GM18858 (cell line): ENCODE data around the gene HHAT.

Experiments
- ATAC-seq: cut with Tn5 transposase; IDR thresholded peaks from one replicate; pipeline ENCODE4 v1.9.1; 2021; ENCODE audit not compliant: unreplicated experiment

Gene HHAT

DNA sequence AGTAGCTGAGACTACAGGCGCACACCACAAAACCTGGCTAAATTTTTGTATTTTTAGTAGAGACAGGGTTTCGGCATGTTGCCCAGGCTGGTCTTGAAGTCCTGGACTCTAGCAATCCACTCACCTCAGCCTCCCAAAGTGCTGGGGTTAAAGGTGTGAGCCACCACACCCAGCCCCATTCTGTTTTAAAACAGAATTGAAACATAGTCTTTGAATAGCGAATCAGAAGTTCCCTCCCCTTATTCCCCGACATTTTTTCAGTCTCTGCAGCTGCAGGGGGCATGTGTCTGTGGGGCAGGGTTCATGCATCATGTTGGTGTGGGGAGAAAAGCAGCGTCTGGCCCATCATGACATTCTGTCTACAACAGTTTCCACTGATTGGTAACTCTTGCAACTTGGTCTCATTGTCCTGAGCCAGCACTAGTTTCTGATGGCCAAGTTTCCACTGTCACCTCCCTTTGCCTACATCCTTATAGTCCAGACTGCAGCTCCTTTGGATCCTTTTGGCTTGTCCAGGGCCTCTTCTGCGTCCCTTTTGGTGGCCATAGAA lies 15.6 kb upstream of the HHAT start:
- ATAC-seq: no peak

DNA sequence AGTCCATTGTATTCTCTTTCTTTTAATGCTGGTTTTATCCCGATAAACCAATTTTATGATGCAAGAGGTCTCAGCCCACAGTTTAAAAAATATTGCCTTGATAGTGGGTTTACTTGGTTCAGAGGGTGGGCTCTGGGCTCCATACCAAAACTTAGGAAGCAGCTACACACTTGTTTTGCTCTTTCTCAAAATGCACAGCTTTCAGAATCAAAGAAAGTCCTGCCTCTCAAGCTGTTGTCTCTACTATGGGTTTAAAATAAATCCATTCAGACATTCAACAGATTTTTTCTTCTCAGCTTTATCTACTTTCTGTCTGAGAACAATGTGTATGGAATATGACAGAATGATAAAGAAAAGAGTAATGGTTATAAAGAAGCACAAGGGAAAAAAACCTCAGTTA lies 14.8 kb upstream of the HHAT start:
- ATAC-seq: no peak

DNA sequence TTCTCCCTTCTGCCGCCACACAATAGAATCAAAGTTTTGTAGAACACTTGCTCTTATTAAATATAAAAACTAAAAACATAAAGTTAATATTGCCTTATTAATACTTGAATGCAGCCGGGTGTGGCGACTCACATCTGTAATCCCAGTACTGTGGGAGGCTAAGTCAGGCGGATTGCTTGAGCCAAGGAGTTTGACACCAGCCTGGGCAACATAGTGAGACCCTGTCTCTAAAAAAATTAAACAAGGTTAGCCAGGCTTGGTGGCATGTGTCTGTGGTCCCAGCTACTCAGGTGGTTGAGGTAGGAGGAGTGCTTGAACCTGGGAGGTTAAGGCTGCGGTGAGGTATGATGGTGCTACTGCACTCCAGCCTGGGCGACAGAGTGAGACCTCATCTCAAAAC lies 13.2 kb upstream of the HHAT start:
- ATAC-seq: no peak

DNA sequence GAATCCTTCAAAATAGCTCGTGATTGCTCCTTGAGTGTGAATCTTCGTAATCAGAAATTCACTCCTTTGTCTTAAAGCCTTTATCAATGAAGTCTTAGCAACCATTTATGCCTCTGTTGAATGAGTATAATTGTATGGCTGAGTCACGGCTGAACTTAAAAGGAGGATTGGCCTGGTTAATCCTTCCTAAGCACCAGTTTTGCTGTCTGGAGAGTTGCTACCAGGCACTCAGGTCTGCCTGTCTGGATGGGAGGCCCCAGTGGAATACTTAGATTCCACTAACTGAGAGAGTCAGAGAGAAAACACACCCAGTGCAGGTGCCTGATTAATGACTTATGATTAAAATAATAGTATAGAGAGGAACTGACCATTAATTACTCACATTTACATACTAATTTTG lies 7.6 kb upstream of the HHAT start:
- no peak for ATAC-seq

DNA sequence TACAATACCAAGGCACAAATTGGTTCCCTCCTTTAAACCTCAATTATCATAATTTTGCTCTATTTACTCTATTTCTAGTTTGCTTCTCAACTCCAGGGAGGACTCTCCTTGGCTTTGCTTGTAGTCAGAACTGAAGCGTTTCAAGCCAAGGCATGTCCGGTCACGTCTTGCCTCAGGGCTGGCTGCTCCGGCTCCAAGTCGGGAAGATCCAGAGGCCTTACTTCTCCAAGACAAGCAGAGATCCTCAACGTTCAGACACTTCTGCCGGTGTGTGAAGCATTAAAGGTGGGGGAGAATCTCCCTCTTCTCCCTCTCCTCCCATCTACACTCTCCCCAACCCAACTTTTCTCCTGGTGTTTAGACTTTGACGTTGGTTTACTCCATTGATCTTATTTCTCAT lies 7.2 kb upstream of the HHAT start:
- ATAC-seq: no peak

DNA sequence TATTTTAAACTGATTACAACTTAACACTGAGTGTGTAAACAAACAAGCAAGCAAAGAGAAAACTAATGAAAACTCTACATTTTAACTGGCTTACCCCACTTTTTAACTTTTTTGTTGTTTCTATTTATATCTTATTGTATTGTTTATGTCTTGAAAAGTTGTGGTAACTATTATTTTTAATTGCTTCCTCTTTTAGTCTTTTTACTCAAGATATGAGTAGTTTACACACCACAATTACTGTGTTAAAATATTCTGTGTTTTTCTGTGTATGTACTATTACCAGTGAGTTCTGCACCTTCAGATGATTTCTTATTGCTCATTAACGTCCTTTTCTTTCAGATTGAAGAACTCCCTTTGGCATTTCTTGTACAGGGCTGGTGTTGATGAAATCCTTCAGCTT lies 4.7 kb upstream of the HHAT start:
- no peak for ATAC-seq

DNA sequence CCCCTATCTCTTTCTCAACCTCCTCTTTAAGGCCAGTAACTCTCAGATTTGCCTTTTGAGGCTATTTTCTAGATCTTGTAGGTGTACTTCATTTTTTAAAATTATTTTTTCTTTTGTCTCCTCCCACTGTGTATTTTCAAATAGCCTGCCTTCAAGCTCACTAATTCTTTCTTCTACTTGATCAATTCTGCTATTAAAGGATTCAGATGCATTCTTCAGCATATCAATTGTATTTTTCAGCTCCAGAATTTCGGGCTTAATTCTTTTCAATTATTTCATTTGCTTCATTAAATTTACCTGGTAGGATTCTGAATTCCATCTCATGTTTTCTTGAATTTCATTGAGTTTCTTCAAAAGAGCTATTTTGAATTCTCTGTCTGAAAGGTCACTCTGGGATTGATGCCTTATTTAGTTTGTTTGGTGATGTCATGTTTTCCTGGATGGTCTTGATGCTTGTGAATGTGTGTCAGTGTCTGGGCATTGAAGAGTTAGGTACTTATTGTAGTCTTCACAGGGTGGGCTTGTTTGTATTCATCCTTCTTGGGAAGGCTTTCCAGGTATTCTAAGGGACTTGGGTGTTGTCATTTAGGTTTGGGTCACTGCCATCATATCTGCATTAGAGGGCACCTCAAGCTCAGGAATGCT lies 3.6 kb upstream of the HHAT start:
- ATAC-seq: no peak

DNA sequence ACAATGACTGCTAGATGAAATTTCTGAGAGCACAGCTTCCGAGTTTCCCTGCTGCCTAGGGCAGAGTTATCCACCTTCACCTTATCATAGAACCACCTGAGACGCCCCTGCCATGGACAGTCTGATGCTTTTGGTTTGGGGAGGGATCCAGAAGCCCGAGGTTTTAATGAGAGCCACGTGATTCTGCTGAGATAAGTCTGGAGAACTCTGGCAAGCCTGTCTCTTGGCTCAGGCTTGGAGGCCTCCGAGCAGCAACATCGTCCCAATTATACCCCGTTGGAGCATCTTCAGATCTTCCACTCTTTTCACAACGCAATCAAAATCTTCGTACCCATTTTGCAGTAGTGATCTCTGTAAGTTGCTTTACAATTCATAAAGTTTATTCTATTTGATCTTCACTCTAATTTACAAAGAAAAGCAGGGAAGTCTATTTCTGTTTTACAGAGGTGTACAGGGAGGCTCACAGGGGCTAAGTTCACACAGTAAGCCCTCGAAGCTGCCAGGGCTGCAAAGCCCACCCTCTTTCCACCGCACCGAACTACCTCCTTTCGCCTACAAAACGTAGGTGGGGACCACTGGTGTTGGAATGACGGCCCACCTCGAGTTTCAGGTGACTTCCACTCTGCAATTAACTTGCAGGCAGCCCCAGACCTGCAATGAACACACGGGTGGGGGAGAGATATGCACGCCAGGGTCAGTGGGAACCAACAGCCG lies 513 bp upstream of the HHAT start:
- no peak for ATAC-seq

DNA sequence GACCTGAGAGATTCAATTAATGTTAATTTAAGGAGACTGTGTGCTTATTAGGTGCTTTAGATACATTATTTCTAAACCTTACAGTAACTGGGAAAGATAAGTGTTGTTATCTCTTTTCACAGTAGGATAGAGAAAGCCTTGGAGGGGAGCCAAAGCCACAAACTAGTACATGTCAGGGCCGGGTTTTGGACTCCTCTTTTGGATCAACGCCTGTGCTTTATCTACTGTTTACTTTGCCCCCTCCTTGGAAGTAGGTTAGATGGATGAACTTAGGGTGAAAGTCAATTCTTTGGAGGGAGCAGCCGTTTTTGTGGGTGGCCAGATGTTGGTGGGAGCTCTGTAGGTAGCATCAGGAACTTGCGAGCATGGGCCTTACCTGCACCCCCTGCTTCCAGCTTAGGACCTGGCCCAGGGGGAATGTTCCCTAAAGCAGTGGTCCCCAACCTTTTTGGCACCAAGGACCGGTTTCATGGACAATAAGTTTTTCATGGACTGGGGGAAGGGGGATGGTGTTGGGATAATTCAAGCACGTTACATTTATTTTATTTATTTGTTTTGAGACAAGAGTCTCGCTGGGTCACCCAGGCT lies 1.7 kb downstream of the HHAT start:
- no peak for ATAC-seq

DNA sequence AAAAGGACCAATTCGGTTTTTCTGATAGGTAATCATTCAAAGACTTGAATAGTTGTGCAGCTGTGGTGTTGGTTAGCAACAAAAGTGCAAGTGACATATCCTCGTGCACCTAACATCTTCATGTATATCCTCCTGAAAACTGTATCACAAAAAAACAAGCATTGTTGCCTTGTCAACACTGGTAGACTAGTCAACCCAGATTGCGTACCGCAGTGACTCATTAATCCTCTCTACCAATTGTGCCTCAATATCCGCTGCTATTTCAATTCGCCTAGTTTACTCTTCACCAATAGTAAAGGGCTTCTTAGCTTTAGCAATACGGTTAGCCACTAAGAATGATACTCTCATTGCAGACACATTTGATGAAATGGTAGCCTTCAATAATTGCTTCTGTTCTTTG lies 3.5 kb downstream of the HHAT start:
- ATAC-seq: no peak

DNA sequence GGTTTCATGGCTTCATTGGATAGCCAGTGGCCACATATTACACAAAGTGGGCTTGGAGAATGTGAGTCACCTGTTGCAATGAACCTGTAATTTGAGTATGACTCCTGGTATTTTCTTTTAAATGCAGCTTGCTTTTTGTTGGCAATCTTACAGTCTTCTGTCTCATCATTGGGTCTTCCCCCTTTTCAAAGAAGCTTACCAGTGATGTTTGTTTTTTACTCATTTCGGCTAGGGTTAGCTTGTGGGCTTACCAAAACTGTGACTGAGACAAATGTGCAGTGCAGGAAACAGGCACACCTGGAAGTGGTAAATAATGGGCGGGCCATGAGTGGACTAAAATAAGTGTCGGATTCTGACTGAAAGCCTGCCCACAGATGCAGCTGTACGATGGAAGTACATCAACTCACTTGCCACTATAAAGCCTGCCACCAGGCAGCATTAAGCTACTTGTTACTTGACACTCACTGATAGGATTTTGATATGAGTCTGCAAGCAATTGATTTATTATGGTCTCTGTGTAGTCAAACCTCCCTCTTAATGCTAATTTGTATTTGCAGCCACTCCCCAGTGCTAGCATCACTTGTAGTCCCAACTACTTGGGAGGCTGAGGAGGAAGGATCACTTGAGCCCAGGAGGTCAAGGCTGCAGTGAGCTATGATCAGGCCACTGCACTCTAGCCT lies 4.2 kb downstream of the HHAT start:
- peak; percentile 83 for ATAC-seq

DNA sequence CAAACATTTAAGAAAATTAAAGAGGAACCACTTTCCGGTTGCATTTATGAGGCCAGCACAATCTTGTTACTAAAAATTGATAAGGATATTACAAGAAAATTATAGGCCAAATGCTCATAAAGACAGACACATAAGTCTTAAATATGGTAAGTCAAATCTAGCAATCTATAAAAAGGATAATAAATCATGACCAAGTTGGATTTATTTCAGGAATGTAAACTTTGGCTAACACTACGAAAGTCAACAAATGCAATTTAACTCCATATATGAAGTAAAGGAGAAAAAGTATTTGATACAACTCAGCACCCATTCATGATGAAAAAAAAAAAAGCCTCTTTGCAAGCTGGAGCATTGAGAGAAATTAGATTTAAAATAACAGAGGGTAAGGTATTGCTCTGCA lies 6.3 kb downstream of the HHAT start:
- ATAC-seq: no peak

DNA sequence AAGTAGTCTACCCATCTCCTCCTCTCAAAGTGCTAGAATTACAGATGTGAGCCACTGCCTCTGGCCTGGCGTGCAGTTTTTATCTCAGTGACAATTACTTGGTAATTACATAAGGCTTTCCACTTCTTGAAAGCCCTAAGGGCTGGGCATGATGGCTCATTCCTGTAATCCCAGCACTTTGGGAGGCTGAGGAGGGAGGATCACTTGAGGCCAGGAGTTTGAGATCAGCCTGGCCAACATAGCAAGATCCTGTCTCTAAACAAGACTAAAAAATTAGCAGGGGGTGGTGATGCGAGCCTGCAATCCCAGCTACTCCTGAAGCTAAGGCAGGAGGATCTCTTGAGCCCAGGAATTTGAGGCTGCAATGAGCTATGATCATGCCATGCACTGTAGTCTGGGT lies 7.7 kb downstream of the HHAT start:
- no peak for ATAC-seq

DNA sequence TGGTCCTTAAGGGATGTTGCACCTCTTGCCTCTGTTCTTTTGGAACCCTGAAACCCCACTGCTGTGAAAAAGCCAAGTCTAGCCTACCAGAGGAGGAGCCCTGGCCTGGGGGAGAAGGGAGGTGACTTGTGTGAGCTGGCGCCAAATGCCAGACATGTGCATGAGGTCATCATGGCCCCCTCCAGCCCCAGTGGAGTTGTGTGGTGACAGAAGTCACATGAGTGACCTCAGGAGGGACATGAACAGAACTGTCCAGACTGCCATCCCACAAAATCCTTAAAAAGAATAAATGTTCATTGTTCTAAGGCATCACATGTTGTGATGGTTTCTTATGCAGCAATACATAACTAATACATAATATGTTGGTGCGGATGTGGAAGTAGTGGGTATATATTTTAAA lies 10.8 kb downstream of the HHAT start:
- ATAC-seq: no peak

DNA sequence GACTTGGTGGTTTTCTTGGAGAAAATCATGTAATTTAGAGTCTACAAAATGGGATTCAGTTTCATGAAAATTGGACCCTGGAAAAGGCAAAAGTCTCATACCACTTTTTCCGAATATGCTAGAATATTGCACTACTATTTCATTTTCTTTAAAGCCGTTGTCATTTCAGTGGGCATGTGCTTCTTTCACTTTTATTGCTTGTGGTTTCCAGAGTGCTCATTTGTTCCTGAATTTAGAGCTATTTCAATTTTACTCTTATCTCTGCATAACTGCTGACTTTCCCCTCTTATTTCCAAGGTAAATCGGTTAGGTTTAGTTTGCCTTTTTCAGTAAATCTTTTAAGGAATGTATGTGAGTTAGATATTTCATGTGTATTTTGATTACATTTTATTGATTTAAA lies 11.6 kb downstream of the HHAT start:
- ATAC-seq: no peak

DNA sequence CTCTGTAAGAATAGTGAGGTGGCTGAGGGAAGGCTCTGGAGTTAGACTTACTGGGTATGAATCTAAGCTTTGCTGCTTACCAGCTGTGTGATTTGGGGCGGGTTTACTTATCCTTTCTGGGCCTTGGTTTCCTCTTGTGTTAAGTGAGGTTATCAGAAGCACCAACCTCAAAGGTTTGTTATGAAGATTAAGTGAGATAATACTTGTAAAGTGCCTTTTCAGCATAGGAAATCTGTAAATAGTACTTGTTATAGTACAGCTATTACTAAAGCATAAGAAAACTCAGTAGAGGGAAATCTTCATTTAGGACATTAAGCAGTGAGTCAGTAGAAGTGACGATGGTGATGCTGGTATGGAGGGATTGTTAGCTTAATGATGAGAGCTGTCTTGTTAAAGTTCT lies 12.1 kb downstream of the HHAT start:
- ATAC-seq: no peak

DNA sequence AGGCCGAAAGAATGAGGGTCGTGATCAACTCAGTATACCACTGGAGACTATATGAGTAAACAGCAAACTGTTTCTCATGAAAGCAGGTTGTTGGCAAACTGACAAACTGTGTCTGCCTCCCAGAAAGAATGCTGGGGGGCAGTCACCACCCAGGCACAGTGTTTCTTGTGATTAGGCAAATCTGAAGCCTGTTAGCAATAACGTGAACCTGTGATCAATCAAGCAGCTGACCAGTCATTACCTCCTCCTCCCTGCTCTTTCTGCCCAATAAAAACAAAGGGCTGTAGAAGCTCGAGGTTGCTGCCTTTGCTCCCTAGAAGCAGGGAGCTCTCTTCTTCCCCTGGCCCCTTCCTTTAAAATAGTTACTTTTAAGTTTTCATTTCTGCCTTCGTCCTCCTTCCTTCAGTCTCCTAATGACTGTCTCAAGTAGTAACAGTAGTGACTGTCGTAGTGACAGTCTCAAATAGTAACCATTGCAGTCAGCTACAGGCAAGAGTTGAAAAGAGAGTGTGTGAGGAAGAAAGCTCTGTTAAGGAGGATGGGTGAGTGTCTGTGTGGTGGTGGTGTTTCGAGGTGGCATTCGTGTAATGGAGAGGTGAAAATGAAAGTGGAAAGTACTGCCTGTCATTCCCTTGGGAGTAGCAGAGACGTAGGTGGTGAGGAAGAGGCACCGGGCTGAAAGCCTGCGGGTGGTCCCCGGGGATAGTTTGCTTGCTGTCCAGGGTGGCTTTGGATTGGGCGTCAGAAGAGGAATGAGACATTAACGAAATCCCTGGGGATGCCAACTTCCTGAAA lies 14.5 kb downstream of the HHAT start:
- peak; percentile 48 for ATAC-seq

DNA sequence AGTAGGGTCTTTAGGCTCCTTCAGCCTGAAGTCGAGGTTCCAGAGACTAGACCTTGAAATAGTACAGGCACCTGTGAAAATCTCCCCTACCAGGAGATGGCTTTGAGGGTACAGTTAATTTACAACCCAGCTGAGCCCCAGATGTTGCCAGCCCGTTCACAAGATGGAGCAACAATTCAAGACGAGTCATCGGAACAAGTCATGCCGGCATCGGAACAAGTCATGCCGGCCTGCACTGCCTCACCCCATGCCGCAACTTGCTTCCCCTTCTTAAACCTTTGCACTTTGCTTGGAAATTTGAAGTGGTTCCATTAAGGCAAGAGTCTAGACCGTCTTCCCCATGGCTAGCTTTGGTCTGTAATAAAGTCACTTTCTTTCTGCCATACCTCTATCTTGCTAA lies 16.0 kb downstream of the HHAT start:
- no peak for ATAC-seq

DNA sequence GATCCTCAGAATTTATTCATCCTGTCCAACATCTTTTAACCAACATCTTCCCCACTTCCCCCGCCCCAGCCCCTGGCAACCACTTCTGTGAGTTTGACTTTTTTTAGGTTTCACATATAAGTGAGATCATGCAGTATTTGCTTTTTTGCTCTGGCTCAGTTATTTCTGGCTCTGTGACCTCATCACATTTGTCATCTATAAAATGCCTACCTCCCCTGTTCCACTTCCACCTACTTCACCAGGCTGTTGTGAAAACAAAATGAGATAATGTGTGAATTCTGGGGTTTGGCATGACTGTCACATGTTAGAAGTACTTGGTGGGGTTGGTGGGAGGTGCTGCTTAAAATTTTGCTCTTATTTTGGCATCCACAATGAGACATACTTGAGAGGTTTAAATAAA lies 18.4 kb downstream of the HHAT start:
- no peak for ATAC-seq

DNA sequence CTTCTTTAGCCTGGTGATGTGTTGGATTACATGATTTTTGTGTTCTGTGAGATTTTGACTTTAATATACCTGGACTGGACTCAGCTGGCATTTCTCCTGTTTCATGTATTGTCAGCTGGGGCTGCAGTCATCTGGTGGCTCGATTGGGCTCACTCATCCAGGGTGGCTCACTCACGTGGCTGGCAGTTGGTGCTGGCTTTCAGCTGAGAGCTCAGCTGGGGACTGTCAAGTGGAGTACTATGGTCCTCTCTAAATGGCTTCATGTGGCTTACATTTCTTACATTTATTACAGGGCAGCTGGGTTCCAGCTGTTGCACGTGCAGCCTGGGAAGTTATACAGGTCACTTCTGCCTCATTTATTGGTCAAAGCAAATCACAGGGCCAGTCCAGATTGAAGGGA lies 22.8 kb downstream of the HHAT start:
- ATAC-seq: no peak

DNA sequence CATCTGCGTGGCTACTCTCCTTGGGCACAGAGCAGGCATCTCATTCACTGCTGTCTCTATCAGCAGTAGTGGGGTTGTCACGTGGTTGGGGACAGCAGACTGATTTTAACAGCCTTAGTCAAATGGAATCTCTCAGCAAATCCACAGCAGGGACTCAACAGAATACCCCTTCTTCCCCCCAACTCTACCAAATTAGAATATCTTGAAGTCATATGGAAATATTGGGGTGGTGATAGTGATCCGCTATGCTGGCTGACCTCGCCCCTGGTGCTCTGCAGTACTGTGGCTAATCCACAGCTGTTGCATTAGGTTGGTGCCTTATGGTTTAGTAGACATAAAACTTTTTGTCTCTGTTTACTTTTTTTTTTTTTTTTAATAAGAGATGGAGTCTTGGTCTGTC lies 23.9 kb downstream of the HHAT start:
- no peak for ATAC-seq
